ENCODE data around the gene KIF22. TPM values are rescaled to one million over a fixed set of nuclear protein-coding genes. Genes with fewer than 3 reads are reported as not detected.

KIF22 gene
- total RNA-seq, 1 donor from 2014 or later: 40.7 TPM

- Mint-ChIP-seq H3K4me1 (ENCODE audit: unreplicated experiment) (peaks cover 2% of the 10 kb centered on the region), H3K27ac (ENCODE audit: unreplicated experiment) (no peak overlapping the region), H3K9me3 (ENCODE audit: unreplicated experiment) (no peaks in the 10 kb centered on the region), H3K4me3 (ENCODE audit: unreplicated experiment) (no peak overlapping the region), H3K27me3 (ENCODE audit: unreplicated experiment) (peaks cover 10% of the 10 kb centered on the region), H3K36me3 (ENCODE audit: low read depth, unreplicated experiment) (no peaks in the 10 kb centered on the region)
- no peak for DNase-seq (ENCODE audit: low spot score)
- TF ChIP-seq CTCF (IDR thresholded peaks at IDR 0.05; ENCODE audit: unreplicated experiment): no peak
Measured at GRCh38 chr16:29845656-29846055, 55.1 kb downstream of the KIF22 start.

GRCh38 chr16:29848420-29849297, 58.1 kb downstream of the KIF22 start:
- peak; percentile 75 for TF ChIP-seq CTCF (IDR thresholded peaks at IDR 0.05; ENCODE audit: unreplicated experiment)
- Mint-ChIP-seq H3K4me1 (ENCODE audit: unreplicated experiment) (peaks cover 2% of the 10 kb centered on the region), H3K27me3 (ENCODE audit: unreplicated experiment) (peaks cover 10% of the 10 kb centered on the region), H3K36me3 (ENCODE audit: low read depth, unreplicated experiment) (no peaks in the 10 kb centered on the region), H3K9me3 (ENCODE audit: unreplicated experiment) (no peaks in the 10 kb centered on the region), H3K27ac (ENCODE audit: unreplicated experiment) (no peak overlapping the region), H3K4me3 (ENCODE audit: unreplicated experiment) (no peak overlapping the region)
- DNase-seq (ENCODE audit: low spot score): peak; percentile 70

GRCh38 chr16:29849505-29849904, 59.0 kb downstream of the KIF22 start:
- Mint-ChIP-seq H3K36me3 (ENCODE audit: low read depth, unreplicated experiment) (no peaks in the 10 kb centered on the region), H3K27ac (ENCODE audit: unreplicated experiment) (peak overlapping the region; percentile 61), H3K27me3 (ENCODE audit: unreplicated experiment) (peaks cover 11% of the 10 kb centered on the region), H3K4me1 (ENCODE audit: unreplicated experiment) (peaks cover 2% of the 10 kb centered on the region), H3K4me3 (ENCODE audit: unreplicated experiment) (no peak overlapping the region), H3K9me3 (ENCODE audit: unreplicated experiment) (no peaks in the 10 kb centered on the region)
- DNase-seq (ENCODE audit: low spot score): no peak
- no peak for TF ChIP-seq CTCF (IDR thresholded peaks at IDR 0.05; ENCODE audit: unreplicated experiment)

GRCh38 chr16:29850998-29851397, 60.4 kb downstream of the KIF22 start:
- Mint-ChIP-seq H3K27ac (ENCODE audit: unreplicated experiment) (no peak overlapping the region), H3K4me3 (ENCODE audit: unreplicated experiment) (no peak overlapping the region), H3K9me3 (ENCODE audit: unreplicated experiment) (no peaks in the 10 kb centered on the region), H3K36me3 (ENCODE audit: low read depth, unreplicated experiment) (no peaks in the 10 kb centered on the region), H3K27me3 (ENCODE audit: unreplicated experiment) (peaks cover 8% of the 10 kb centered on the region), H3K4me1 (ENCODE audit: unreplicated experiment) (peaks cover 2% of the 10 kb centered on the region)
- no peak for DNase-seq (ENCODE audit: low spot score)
- no peak for TF ChIP-seq CTCF (IDR thresholded peaks at IDR 0.05; ENCODE audit: unreplicated experiment)

- DNase-seq (ENCODE audit: low spot score): no peak
- TF ChIP-seq CTCF (IDR thresholded peaks at IDR 0.05; ENCODE audit: unreplicated experiment): no peak
Measured at GRCh38 chr16:29852654-29853053, 62.1 kb downstream of the KIF22 start.

More at GRCh38 chr16:29852654-29853053, 62.1 kb downstream of the KIF22 start:
- H3K27me3 Mint-ChIP-seq (ENCODE audit: unreplicated experiment): peaks cover 8% of the 10 kb centered on the region
- no peaks in the 10 kb centered on the region for H3K36me3 Mint-ChIP-seq (ENCODE audit: low read depth, unreplicated experiment)
- no peak overlapping the region for H3K27ac Mint-ChIP-seq (ENCODE audit: unreplicated experiment)
- no peak overlapping the region for H3K4me3 Mint-ChIP-seq (ENCODE audit: unreplicated experiment)
- H3K9me3 Mint-ChIP-seq (ENCODE audit: unreplicated experiment): no peaks in the 10 kb centered on the region
- peaks cover 2% of the 10 kb centered on the region for H3K4me1 Mint-ChIP-seq (ENCODE audit: unreplicated experiment)
